ENCODE measurements around the gene PROC. TPM values are rescaled to one million over a fixed set of nuclear protein-coding genes. Genes with fewer than 3 reads are reported as not detected.

PROC gene
- total RNA-seq, 2 donors from 2014 or later, result not detected

DNA sequence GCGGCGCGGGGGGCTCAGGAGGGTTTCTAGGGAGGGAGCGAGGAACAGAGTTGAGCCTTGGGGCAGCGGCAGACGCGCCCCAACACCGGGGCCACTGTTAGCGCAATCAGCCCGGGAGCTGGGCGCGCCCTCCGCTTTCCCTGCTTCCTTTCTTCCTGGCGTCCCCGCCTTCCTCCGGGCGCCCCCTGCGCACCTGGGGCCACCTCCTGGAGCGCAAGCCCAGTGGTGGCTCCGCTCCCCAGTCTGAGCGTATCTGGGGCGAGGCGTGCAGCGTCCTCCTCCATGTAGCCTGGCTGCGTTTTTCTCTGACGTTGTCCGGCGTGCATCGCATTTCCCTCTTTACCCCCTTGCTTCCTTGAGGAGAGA, 5.2 kb downstream of the PROC start:
- DNase-seq (ENCODE audit: low spot score), result no peak
- intact Hi-C loops (cut with DNase I), result loop anchor here in 1 of 2 donors (2.0 to 5.0 kb wide), 2 partner anchors 69 to 679 kb away; no protein-coding TSS in a partner anchor

DNA sequence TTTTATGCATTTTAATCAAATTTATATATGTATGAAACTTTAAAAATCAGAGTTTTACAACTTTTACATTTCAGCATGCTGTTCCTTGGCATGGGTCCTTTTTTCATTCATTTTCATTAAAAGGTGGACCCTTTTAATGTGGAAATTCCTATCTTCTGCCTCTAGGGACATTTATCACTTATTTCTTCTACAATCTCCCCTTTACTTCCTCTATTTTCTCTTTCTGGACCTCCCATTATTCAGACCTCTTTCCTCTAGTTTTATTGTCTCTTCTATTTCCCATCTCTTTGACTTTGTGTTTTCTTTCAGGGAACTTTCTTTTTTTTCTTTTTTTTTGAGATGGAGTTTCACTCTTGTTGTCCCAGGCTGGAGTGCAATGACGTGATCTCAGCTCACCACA, 5.7 kb downstream of the PROC start:
- intact Hi-C loops (cut with DNase I), result loop anchor here in 1 of 2 donors (2.0 to 5.0 kb wide), 2 partner anchors 69 to 678 kb away; no protein-coding TSS in a partner anchor
- DNase-seq (ENCODE audit: low spot score), result no peak

DNA sequence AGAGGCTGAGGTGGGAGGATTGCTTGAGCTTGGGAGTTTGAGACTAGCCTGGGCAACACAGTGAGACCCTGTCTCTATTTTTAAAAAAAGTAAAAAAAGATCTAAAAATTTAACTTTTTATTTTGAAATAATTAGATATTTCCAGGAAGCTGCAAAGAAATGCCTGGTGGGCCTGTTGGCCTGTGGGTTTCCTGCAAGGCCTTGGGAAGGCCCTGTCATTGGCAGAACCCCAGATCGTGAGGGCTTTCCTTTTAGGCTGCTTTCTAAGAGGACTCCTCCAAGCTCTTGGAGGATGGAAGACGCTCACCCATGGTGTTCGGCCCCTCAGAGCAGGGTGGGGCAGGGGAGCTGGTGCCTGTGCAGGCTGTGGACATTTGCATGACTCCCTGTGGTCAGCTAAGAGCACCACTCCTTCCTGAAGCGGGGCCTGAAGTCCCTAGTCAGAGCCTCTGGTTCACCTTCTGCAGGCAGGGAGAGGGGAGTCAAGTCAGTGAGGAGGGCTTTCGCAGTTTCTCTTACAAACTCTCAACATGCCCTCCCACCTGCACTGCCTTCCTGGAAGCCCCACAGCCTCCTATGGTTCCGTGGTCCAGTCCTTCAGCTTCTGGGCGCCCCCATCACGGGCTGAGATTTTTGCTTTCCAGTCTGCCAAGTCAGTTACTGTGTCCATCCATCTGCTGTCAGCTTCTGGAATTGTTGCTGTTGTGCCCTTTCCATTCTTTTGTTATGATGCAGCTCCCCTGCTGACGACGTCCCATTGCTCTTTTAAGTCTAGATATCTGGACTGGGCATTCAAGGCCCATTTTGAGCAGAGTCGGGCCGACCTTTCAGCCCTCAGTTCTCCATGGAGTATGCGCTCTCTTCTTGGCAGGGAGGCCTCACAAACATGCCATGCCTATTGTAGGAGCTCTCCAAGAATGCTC, 6.6 kb downstream of the PROC start:
- DNase-seq (ENCODE audit: low spot score), result no peak
- intact Hi-C loops (cut with DNase I), result loop anchor here in 1 of 2 donors (5.0 kb wide), 1 partner anchor 677 kb away; no protein-coding TSS in a partner anchor

DNA sequence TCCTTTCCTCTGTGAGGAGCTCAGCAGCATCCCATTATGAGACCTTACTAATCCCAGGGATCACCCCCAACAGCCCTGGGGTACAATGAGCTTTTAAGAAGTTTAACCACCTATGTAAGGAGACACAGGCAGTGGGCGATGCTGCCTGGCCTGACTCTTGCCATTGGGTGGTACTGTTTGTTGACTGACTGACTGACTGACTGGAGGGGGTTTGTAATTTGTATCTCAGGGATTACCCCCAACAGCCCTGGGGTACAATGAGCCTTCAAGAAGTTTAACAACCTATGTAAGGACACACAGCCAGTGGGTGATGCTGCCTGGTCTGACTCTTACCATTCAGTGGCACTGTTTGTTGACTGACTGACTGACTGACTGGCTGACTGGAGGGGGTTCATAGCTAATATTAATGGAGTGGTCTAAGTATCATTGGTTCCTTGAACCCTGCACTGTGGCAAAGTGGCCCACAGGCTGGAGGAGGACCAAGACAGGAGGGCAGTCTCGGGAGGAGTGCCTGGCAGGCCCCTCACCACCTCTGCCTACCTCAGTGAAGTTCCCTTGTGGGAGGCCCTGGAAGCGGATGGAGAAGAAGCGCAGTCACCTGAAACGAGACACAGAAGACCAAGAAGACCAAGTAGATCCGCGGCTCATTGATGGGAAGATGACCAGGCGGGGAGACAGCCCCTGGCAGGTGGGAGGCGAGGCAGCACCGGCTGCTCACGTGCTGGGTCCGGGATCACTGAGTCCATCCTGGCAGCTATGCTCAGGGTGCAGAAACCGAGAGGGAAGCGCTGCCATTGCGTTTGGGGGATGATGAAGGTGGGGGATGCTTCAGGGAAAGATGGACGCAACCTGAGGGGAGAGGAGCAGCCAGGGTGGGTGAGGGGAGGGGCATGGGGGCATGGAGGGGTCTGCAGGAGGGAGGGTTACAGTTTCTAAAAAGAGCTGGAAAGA, 7.6 kb downstream of the PROC start:
- intact Hi-C loops (cut with DNase I), result no loop called here
- no peak for DNase-seq (ENCODE audit: low spot score)

DNA sequence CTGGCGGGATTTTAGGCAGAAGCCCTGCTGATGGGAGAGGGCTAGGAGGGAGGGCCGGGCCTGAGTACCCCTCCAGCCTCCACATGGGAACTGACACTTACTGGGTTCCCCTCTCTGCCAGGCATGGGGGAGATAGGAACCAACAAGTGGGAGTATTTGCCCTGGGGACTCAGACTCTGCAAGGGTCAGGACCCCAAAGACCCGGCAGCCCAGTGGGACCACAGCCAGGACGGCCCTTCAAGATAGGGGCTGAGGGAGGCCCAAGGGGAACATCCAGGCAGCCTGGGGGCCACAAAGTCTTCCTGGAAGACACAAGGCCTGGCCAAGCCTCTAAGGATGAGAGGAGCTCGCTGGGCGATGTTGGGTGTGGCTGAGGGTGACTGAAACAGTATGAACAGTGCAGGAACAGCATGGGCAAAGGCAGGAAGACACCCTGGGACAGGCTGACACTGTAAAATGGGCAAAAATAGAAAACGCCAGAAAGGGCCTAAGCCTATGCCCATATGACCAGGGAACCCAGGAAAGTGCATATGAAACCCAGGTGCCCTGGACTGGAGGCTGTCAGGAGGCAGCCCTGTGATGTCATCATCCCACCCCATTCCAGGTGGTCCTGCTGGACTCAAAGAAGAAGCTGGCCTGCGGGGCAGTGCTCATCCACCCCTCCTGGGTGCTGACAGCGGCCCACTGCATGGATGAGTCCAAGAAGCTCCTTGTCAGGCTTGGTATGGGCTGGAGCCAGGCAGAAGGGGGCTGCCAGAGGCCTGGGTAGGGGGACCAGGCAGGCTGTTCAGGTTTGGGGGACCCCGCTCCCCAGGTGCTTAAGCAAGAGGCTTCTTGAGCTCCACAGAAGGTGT, 8.5 kb downstream of the PROC start:
- DNase-seq (ENCODE audit: low spot score), result no peak
- intact Hi-C loops (cut with DNase I), result no loop called here

DNA sequence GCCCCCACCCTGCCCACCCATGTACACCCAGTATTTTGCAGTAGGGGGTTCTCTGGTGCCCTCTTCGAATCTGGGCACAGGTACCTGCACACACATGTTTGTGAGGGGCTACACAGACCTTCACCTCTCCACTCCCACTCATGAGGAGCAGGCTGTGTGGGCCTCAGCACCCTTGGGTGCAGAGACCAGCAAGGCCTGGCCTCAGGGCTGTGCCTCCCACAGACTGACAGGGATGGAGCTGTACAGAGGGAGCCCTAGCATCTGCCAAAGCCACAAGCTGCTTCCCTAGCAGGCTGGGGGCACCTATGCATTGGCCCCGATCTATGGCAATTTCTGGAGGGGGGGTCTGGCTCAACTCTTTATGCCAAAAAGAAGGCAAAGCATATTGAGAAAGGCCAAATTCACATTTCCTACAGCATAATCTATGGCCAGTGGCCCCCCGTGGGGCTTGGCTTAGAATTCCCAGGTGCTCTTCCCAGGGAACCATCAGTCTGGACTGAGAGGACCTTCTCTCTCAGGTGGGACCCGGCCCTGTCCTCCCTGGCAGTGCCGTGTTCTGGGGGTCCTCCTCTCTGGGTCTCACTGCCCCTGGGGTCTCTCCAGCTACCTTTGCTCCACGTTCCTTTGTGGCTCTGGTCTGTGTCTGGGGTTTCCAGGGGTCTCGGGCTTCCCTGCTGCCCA, 9.3 kb downstream of the PROC start:
- DNase-seq (ENCODE audit: low spot score), result no peak
- intact Hi-C loops (cut with DNase I), result no loop called here

DNA sequence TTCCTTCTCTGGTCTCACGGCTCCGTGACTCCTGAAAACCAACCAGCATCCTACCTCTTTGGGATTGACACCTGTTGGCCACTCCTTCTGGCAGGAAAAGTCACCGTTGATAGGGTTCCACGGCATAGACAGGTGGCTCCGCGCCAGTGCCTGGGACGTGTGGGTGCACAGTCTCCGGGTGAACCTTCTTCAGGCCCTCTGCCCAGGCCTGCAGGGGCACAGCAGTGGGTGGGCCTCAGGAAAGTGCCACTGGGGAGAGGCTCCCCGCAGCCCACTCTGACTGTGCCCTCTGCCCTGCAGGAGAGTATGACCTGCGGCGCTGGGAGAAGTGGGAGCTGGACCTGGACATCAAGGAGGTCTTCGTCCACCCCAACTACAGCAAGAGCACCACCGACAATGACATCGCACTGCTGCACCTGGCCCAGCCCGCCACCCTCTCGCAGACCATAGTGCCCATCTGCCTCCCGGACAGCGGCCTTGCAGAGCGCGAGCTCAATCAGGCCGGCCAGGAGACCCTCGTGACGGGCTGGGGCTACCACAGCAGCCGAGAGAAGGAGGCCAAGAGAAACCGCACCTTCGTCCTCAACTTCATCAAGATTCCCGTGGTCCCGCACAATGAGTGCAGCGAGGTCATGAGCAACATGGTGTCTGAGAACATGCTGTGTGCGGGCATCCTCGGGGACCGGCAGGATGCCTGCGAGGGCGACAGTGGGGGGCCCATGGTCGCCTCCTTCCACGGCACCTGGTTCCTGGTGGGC, 10.0 kb downstream of the PROC start:
- intact Hi-C loops (cut with DNase I), result no loop called here
- no peak for DNase-seq (ENCODE audit: low spot score)

DNA sequence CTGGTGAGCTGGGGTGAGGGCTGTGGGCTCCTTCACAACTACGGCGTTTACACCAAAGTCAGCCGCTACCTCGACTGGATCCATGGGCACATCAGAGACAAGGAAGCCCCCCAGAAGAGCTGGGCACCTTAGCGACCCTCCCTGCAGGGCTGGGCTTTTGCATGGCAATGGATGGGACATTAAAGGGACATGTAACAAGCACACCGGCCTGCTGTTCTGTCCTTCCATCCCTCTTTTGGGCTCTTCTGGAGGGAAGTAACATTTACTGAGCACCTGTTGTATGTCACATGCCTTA, 10.5 kb downstream of the PROC start:
- intact Hi-C loops (cut with DNase I), result no loop called here

DNA sequence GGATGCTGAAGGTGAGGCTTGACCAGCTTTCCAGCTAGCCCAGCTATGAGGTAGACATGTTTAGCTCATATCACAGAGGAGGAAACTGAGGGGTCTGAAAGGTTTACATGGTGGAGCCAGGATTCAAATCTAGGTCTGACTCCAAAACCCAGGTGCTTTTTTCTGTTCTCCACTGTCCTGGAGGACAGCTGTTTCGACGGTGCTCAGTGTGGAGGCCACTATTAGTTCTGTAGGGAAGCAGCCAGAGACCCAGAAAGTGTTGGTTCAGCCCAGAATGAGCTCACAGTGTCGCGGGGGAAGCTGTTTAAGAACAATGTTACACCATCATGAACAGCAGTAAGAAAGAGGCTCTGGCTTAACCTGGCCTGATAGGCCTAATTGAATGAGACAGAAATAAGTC, 11.1 kb downstream of the PROC start:
- no peak for DNase-seq (ENCODE audit: low spot score)
- intact Hi-C loops (cut with DNase I), result no loop called here

More for the DNA sequence above, 10.5 kb downstream of the PROC start:
- DNase-seq (ENCODE audit: low spot score), result no peak

DNA sequence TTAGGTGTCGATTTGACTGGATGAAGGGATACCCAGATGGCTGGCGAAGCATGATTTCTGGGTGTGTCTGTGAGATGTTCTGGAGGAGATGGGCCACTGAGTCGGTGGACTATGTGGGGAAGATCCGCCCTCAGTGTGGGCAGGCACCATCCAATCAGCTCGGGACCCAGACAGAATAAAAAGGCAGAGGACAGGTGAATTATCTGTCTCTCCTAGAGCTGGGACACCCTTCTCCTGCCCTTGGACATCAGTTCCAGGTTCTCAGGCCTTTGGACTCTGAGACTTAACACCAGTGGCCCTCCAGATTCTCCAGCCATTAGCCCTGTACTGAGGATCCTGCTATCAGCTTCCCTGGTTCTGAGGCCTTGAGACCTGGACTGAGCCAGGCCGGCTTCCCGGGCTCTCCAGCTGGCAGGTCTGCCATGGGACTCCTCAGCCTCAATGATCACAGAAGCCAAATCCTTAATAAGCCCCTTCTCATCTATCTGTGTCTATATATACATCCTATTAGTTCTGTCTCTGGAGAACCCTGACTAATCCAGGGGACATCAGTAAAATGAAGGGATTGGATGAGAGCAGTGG, 11.7 kb downstream of the PROC start:
- intact Hi-C loops (cut with DNase I), result no loop called here
- DNase-seq (ENCODE audit: low spot score), result no peak

DNA sequence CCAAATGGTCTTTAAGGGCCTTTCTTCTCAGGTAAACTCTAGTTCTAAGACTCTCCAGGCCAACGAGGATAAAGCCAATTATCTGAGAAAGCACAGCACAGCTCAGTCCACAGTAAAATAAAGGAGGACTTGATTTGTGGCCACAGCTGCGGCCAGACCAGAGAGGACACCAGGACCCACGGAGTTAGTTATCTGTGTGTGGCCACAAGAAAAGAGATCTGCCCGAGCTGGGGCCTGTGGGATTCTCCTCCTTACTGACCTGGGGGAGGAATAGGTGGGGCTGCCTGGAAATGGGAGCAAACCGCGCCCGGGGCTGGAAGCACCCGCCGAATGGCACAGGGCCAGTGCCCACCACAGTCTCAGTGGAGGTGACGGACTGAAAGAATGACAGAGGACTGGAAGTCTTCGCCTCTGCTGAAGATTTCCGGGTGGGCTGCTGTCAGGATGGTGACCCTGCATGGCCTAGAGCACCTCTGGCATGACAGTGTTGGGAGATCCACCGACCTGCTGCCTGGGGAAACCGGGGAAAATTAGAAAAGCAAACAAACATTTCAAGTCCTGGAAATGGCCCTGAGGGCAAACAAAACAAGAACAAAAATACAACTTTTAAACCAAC, 13.3 kb downstream of the PROC start:
- no peak for DNase-seq (ENCODE audit: low spot score)
- intact Hi-C loops (cut with DNase I), result no loop called here

DNA sequence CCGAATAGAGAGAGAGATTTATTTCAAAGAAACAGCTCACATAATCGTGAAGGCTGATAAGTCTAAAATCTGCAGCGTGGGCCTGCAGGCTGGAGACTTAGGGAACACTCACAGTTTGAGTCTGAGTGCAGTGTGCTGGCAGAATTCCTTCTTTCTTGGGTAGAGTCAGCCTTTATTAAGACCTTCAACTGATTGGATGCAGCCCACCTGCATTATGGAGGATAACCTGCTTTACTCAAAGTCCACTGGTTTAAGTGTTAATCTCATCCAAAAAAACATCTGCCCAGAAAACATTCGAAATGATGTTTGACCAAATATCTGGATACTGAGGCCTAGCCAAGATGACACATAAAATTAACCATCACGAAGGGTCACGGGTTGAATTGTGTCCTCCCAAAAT, 16.3 kb downstream of the PROC start:
- intact Hi-C loops (cut with DNase I), result no loop called here

DNA sequence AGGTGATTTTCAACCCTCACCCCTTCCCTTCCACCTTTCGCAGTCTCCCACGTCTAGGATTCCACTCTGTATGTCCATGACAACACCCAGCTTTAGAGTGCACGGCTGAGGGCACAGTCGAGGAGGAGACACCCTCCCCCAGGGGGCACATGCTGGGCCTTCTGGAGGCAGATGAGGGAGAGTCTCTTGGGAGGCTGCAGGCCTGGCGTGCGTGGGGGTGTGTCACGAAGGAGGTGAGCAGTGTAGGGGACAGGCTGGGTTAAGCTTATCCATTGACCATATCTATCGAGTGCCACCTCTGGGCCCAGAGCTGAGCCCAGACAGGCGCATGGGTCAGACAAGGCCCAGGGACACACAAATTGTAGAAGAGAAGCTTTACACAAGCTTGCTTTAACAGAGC, 18.8 kb downstream of the PROC start:
- intact Hi-C loops (cut with DNase I), result no loop called here
- no peak for DNase-seq (ENCODE audit: low spot score)

More for the DNA sequence above, 16.3 kb downstream of the PROC start:
- no peak for DNase-seq (ENCODE audit: low spot score)

DNA sequence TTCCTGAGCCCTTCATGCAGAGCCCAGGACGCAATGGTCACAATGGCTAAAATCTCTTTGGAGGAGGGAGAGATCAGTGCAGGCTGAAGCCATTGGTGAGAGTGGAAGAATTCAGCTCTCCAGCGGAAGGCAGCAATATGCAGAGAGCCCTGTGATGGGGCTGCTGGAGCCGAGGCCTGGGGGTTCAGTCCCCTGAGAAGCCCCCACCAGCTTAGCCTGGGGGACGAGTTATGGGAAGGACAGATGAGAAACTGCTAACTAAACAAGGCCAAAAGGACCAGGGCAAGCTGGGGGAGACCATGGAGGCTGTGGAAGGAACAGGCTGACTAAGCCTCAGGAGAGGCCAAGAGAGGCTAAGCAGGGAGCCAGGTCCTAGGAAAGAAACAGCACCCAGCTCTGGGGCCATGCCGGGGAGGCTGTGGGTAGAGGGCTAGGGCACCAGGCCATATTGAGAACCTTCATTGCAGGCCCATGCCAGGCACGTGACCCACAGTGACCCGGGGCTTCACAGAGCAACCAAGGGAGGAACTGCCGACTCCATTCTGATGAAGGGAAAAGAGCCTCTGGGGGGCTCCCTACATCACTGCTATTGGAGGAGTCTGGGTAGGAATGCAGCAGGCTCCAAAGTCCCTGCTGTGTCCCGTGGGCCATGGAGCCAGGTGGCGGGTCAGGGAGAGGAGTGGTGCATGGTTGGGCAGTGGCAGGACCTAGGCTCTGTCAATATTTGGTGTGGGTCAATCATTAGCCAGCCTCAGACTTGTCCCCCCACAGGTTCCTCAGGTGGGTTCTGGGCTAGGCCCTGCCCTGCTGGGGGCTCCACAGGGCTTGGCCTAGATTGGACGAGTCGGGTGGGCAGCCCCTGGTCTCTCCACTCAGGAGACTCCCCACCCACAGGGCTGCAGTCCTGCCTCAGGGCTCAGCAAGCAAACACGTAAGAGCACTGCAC, 19.8 kb downstream of the PROC start:
- DNase-seq (ENCODE audit: low spot score), result no peak
- intact Hi-C loops (cut with DNase I), result no loop called here

DNA sequence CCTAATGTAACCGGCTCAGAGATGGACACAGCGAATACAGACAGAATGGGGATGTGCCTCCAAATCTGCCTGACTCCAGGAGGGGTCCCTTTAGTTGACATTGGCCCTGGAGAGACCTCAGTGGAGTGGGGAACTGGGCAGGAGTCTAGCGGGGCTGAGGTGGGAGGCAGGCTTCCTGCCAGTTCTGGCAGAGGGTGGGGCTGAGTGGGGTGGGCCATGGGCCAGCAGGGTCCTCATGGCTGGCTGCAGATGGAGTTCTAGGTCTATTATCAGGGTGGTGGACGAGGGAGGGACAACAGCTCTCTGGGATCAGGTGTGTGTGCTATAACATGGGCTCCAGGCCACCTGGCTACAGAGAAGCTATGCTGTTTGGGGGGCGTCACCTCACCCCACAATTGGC, 21.1 kb downstream of the PROC start:
- intact Hi-C loops (cut with DNase I), result no loop called here
- DNase-seq (ENCODE audit: low spot score), result peak; percentile 24

DNA sequence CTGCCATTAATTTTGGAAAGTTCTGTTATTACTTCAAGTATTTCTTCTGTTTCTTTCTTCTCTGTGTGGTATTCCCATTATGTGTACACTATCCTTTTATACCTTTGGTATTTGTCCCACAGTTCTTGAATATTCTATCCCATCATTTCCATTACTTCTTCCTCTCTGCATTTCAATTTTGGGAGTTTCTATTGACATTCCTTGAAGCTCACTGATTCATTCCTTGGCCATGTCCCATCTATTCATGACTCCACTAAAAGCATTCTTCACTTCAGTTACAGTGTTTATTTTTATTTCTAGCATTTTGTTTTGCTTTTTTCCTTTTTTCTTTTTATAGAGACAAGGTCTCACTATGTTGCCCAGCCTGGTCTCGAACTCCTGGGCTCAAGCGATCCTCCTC, 30.3 kb downstream of the PROC start:
- DNase-seq (ENCODE audit: low spot score), result no peak
- intact Hi-C loops (cut with DNase I), result no loop called here
